ENCODE measurements around the gene MEGF11. TPM values are rescaled to one million over a fixed set of nuclear protein-coding genes. Genes with fewer than 3 reads are reported as not detected.

The MEGF11 gene
- total RNA-seq, 1 donor from 2014 or later, result not detected

DNA sequence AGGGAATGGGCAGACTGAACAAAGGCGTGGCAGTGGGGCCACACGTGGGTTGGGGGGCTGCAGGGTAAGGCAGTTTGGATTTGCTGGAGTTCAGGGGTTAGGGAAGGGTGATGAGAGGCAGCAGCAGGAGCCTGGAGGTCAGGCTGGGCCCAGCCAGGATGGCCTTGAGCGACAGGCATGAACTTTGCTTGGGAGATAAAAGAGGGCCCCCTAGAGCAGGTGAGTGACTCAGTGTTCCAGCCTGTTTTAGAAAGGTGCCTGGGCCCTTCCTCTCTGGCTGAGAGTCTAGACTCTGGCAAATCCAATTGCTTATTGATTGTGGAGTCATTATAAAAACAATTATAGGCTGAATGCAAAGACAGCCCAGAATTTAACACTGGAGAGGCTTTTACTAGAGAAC, 309.1 kb downstream of the MEGF11 start:
- Mint-ChIP-seq H3K27me3 (peaks cover 1% of the 10 kb centered on the region), H3K4me3 (no peak overlapping the region), H3K27ac (no peak overlapping the region), H3K36me3 (ENCODE audit: low read depth) (no peaks in the 10 kb centered on the region), H3K9me3 (no peaks in the 10 kb centered on the region), H3K4me1 (no peaks in the 10 kb centered on the region)
- ChIA-PET CTCF (no interaction called here), POLR2A (no interaction called here)
- DNase-seq, result no peak
- TF ChIP-seq, protein P1, sequence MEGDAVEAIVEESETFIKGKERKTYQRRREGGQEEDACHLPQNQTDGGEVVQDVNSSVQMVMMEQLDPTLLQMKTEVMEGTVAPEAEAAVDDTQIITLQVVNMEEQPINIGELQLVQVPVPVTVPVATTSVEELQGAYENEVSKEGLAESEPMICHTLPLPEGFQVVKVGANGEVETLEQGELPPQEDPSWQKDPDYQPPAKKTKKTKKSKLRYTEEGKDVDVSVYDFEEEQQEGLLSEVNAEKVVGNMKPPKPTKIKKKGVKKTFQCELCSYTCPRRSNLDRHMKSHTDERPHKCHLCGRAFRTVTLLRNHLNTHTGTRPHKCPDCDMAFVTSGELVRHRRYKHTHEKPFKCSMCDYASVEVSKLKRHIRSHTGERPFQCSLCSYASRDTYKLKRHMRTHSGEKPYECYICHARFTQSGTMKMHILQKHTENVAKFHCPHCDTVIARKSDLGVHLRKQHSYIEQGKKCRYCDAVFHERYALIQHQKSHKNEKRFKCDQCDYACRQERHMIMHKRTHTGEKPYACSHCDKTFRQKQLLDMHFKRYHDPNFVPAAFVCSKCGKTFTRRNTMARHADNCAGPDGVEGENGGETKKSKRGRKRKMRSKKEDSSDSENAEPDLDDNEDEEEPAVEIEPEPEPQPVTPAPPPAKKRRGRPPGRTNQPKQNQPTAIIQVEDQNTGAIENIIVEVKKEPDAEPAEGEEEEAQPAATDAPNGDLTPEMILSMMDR (IDR thresholded peaks at IDR 0.05), result no peak
- ATAC-seq (ENCODE audit: low read depth), result no peak
- intact Hi-C loops (cut with micrococcal nuclease), result no loop called here

DNA sequence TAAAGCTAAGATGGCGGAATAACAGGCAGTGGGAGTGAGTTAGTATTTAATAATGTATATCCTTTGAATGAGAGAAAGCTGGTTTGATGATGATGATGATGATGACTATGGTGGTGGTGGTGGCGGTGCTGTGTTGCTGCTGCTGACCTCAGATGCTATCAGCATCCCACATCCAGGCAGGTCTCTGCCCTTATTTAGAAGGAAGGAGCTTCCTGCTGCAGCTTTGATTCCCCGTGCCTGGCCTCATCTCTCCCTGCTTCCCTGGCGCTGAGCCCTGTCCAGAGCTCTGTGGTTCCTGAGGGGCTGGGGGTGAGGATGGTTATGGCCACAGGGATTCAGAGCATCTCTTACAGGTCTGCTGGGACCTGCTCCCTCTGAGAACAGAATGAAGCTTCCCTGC, 311.1 kb downstream of the MEGF11 start:
- Mint-ChIP-seq H3K27ac (no peak overlapping the region), H3K4me1 (no peaks in the 10 kb centered on the region), H3K4me3 (no peak overlapping the region), H3K27me3 (peaks cover 1% of the 10 kb centered on the region), H3K36me3 (ENCODE audit: low read depth) (no peaks in the 10 kb centered on the region), H3K9me3 (no peaks in the 10 kb centered on the region)
- intact Hi-C loops (cut with micrococcal nuclease), result no loop called here
- TF ChIP-seq, protein P1 (IDR thresholded peaks at IDR 0.05), result no peak
- no peak for ATAC-seq (ENCODE audit: low read depth)
- DNase-seq, result no peak
- ChIA-PET CTCF (no interaction called here), POLR2A (interaction anchor here (0.6 kb wide), 1 partner anchor 176 kb away, joined by 3 read pairs; no protein-coding TSS in a partner anchor)

DNA sequence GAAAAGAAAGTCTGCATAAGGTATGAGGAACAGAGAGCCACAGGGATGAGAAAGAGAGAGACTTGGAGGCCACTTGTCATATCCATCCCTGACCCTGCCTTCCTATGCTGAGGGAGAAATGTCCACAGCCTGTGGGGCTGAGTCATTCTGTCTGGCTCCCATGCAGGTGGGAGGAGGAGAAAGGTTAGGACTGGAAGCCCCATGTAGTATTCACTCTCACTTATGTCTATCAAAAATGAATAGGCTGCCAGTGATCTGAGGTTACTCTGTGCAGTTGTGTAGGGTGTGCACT, 313.0 kb downstream of the MEGF11 start:
- H3K36me3 Mint-ChIP-seq (ENCODE audit: low read depth), result no peaks in the 10 kb centered on the region
- ChIA-PET CTCF (no interaction called here), POLR2A (no interaction called here)
- ATAC-seq (ENCODE audit: low read depth), result no peak
- no peaks in the 10 kb centered on the region for H3K9me3 Mint-ChIP-seq
- no peak overlapping the region for H3K27ac Mint-ChIP-seq
- DNase-seq, result no peak
- H3K4me1 Mint-ChIP-seq, result no peaks in the 10 kb centered on the region
- intact Hi-C loops (cut with micrococcal nuclease), result no loop called here
- no peaks in the 10 kb centered on the region for H3K27me3 Mint-ChIP-seq
- H3K4me3 Mint-ChIP-seq, result no peak overlapping the region
- TF ChIP-seq, protein P1 (IDR thresholded peaks at IDR 0.05), result no peak

DNA sequence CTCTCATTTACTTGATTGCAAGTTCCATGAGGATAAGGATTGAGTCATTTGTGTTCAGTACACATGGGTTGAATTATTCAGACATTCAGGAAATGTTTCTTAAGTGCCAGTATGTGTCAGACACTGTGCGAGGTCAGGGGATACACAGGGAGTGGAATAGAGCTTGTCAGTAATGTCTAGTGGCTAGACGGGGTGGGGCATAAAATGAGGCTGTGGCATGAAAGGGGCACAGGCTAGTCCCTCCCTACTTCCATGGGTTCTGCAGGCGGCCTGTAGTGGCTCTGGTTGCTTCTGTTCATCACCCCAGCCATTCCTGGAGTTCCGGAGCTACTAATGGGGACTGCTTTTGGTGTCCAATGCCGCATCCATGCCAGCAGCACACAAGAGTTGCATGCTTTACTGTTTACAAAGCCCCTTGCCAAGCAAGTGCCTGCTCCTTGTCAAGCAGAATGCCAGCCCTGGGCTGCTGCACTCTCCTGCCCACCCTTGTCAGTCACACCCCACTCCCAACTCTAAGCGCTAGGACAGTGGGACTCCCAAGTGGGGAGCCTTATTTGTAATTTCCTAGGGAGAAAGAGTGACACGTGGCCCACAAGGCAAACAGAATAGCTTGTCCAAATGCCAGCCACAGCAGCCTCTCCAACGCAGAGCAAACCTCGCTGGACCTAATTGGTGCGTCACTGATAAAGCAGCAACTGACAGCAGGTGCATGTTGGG, 313.5 kb downstream of the MEGF11 start:
- Mint-ChIP-seq H3K4me3 (no peak overlapping the region), H3K36me3 (ENCODE audit: low read depth) (no peaks in the 10 kb centered on the region), H3K27me3 (no peaks in the 10 kb centered on the region), H3K4me1 (no peaks in the 10 kb centered on the region), H3K27ac (no peak overlapping the region), H3K9me3 (no peaks in the 10 kb centered on the region)
- ChIA-PET POLR2A (interaction anchor here (1.2 kb wide), 1 partner anchor 18 kb away, joined by 3 read pairs; no protein-coding TSS in a partner anchor), CTCF (no interaction called here)
- ATAC-seq (ENCODE audit: low read depth) (no peak), DNase-seq (no peak)
- intact Hi-C loops (cut with micrococcal nuclease), result no loop called here
- TF ChIP-seq, protein P1 (IDR thresholded peaks at IDR 0.05), result no peak

DNA sequence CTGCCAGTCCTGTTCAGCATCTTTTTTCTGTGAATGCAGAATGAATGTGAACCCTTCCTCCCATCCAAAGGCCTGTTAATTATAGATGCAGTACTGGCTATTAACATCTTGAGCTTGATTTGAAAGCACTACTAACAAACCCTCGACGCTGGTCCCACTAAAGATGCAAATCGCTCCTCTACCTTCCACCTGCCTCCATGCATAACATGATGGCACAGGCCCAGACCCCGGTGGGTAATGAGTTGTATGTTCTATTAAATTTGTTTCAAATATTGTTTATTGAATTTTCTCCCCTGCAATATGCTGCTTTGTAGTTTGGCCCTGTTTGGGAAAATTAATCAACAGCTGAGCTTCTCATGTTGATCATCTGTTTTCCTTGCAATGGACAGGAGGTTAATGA, 314.9 kb downstream of the MEGF11 start:
- H3K27me3 Mint-ChIP-seq, result no peaks in the 10 kb centered on the region
- H3K9me3 Mint-ChIP-seq, result no peaks in the 10 kb centered on the region
- ChIA-PET POLR2A (interaction anchor here (1.2 kb wide), 1 partner anchor 17 kb away, joined by 3 read pairs; no protein-coding TSS in a partner anchor), CTCF (no interaction called here)
- no peaks in the 10 kb centered on the region for H3K36me3 Mint-ChIP-seq (ENCODE audit: low read depth)
- H3K27ac Mint-ChIP-seq, result no peak overlapping the region
- TF ChIP-seq, protein P1 (IDR thresholded peaks at IDR 0.05), result no peak
- no peak overlapping the region for H3K4me3 Mint-ChIP-seq
- no peak for ATAC-seq (ENCODE audit: low read depth)
- intact Hi-C loops (cut with micrococcal nuclease), result no loop called here
- no peak for DNase-seq
- no peaks in the 10 kb centered on the region for H3K4me1 Mint-ChIP-seq
